GM10266 (cell line): ENCODE results near the gene SLC2A6.
A peak's percentile ranks its signal among the peaks of the same experiment; 100 is the strongest.

Experiments used
- DNase-seq: peaks from one replicate; pipeline ENCODE4 v3.0.0; 2012; ENCODE audit errors: extremely low spot score
- CTCF ChIP-seq: IDR thresholded peaks from 2 replicates; pipeline ENCODE4 v1.5.1; 2012; ENCODE audit warnings: mild to moderate bottlenecking, low read depth; ENCODE audit not compliant: control insufficient read depth, insufficient read depth; ENCODE audit errors: missing control alignments

SLC2A6 gene

DNA sequence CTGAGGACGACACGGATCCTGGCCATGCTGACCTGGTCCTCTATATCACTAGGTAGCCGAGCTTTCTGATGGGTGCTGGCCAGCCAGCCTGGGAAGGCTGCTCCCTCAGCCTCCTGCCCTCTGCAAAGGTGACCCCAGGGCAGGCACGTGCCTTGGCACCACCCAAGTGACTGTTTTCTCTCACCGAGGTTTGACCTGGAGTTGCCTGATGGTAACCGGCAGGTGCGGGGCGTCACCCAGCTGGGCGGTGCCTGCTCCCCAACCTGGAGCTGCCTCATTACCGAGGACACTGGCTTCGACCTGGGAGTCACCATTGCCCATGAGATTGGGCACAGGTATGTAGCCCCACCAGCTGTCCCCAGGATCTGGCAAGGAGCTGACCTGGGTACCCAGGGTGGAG, 52.9 kb downstream of the SLC2A6 start:
- no peak for TF ChIP-seq CTCF
- DNase-seq = no peak

DNA sequence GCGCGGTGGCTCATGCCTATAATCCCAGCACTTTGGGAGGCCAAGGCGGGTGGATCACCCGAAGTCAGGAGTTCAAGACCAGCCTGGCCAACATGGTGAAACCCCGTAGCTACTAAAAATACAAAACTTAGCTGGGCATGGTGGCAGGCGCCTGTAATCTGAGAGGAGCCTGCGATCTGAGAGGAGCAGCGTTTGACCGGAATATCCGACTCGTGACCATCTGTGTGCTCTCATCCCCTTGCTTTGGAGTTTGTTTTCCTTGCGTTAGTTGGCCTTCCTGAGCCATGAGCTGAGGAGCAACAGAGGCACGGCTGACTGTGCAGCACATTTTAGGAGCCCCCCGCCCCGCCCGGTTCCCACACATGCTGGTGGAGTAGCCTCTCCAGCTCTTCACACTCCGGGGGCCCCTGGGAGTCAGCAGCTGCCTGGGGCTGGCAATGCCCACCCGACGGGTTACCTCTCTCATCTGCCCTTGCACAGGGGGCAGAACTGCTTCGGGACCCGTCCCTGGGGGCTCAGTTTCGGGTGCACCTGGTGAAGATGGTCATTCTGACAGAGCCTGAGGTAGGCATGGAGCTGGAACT, 53.8 kb downstream of the SLC2A6 start:
- no peak for DNase-seq
- no peak for TF ChIP-seq CTCF

- DNase-seq = no peak
- no peak for TF ChIP-seq CTCF
These were observed 54.7 kb downstream of the SLC2A6 start for GRCh38 chr9:133424187-133424586.

DNA sequence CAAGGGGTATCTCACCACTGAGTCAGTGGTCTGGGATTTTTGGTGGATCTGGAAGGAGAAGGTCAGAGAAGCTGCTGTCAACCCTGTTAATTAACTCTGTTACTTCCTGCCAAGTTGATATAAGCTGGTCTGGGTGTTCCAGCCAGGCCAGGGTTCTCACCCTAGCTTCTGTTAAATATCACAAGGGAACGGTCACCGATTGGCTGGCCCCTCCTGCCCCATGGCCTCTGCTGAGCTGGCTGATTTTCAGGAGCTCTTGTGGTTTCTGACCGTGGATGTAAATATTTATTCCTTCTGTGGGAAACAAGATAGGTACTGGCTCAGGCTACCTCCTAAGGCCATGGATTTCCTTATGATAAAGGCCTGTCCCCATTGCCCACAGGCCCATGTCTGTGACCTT, 55.7 kb downstream of the SLC2A6 start:
- no peak for TF ChIP-seq CTCF
- DNase-seq = no peak

GRCh38 chr9:133421615-133422542, 57.0 kb downstream of the SLC2A6 start, which contains the start of gene ADAMTS13:
Gene ADAMTS13 (plus strand): TSS chr9:133422367. CDS start chr9:133422444, 77 bp downstream.
- peak; percentile 31 for TF ChIP-seq CTCF
- DNase-seq = peak; percentile 83
